K562 (cell line): Measurements from ENCODE around the gene OR5AR1. TPM values are rescaled to one million over a fixed set of nuclear protein-coding genes. Genes with fewer than 3 reads are reported as not detected.
"Not testable (repeated sequence)": the region's sequence is repeated elsewhere in the genome, so short reads cannot be mapped to it uniquely, and the experiment has no call there.

Experiments used
- ATAC-seq: fragments of 200-7000 bp; cut with Tn5 transposase; 3 replicates; pipeline ENCODE4 v1.9.1; 2020; ENCODE audit warnings: moderate library complexity
- BruUV-seq: library from RNA; stranded (reverse); fragments of 400-500 nt; replicated peaks from 2 replicates; lab custom pipeline; 2021; lab: Mats Ljungman, UMichigan
- CTCF ChIA-PET: fragments of 300-600 bp; formaldehyde crosslinking; extraction: SDS; loops from one replicate; lab custom pipeline; 2021; ENCODE audit warnings: low intra/inter-chr PET ratio; lab: Yijun Ruan, JAX
- POLR2A ChIA-PET: fragments of 300-600, 350-650 bp; sonication (Branson Sonifier 250); formaldehyde crosslinking; extraction: SDS; loops from one replicate; lab custom pipeline; 2021; ENCODE audit warnings: antibody characterized with exemption, inconsistent platforms; lab: Yijun Ruan, JAX
- DNase-seq, 4 experiments: peaks; one replicate each; pipeline versions ENCODE4 v3.0.0 to v3.0.0-alpha.2; 2011 to 2018; ENCODE audit warnings: low spot score in 3 of 4, mixed read lengths in 3 of 4; ENCODE audit errors: extremely low read depth in 1 of 4
- FAIRE-seq: peaks from 2 replicates; lab custom pipeline; 2011; peaks lifted over from hg19 to GRCh38; lab: Jason Lieb, UNC
- H2AFZ ChIP-seq: 2 replicates; pipeline ENCODE4 v1.6.0; 2011; ENCODE audit warnings: low read depth, low read length, control low read depth, inconsistent platforms
- H3K27ac ChIP-seq: fragments of 200-600 bp; 3 replicates; pipeline ENCODE4 v1.8.0; 2011; ENCODE audit warnings: low read depth, mild to moderate bottlenecking, control low read depth, inconsistent platforms, low read length, moderate library complexity, mixed read lengths; ENCODE audit errors: extremely low read depth
- H3K27me3 ChIP-seq, 2 experiments: fragments of 300-600 bp in 1 of 2; 2 replicates in 1 of 2; 3 replicates in 1 of 2; pipeline versions ENCODE4 v1.6.0 to v1.8.0; 2011; ENCODE audit warnings: inconsistent platforms in 2 of 2, low read length in 2 of 2, mild to moderate bottlenecking in 1 of 2, mixed read lengths in 1 of 2, moderate library complexity in 1 of 2; ENCODE audit not compliant: control insufficient read depth in 2 of 2, insufficient read depth in 2 of 2
- H3K36me3 ChIP-seq: fragments of 300-600 bp; 3 replicates; pipeline ENCODE4 v1.8.0; 2011; ENCODE audit warnings: mild to moderate bottlenecking, low read length, inconsistent platforms; ENCODE audit not compliant: control insufficient read depth, insufficient read depth
- H3K4me1 ChIP-seq, 2 experiments: fragments of 200-600 bp in 1 of 2; replicated peaks in 1 of 2; 2 replicates in 1 of 2; 3 replicates in 1 of 2; pipeline versions ENCODE4 v1.5.1 to v1.8.0; 2011; ENCODE audit warnings: inconsistent platforms in 2 of 2, low read length in 2 of 2, mild to moderate bottlenecking in 1 of 2, mixed read lengths in 1 of 2, moderate library complexity in 1 of 2; ENCODE audit not compliant: control insufficient read depth in 2 of 2, insufficient read depth in 2 of 2
- H3K4me2 ChIP-seq: 2 replicates; pipeline ENCODE4 v1.6.1; 2011; ENCODE audit warnings: low read length, control low read depth, inconsistent platforms, mixed read lengths; ENCODE audit not compliant: insufficient read depth
- H3K4me3 ChIP-seq: fragments of 200-600 bp; sonication (generic), shearing (Covaris generic); 2 replicates; pipeline ENCODE4 v1.5.1; 2016; ENCODE audit warnings: control low read depth, inconsistent platforms
- H3K79me2 ChIP-seq: fragments of 200-600 bp; 3 replicates; pipeline ENCODE4 v1.8.0; 2011; ENCODE audit warnings: low read length, inconsistent platforms; ENCODE audit not compliant: control insufficient read depth, insufficient read depth
- H3K9ac ChIP-seq, 2 experiments: 2 replicates each; pipeline versions ENCODE4 v1.6.0 to v1.6.1; 2011; ENCODE audit warnings: low read depth in 2 of 2, low read length in 2 of 2, control low read depth in 1 of 2, inconsistent platforms in 1 of 2, mild to moderate bottlenecking in 1 of 2, mixed read lengths in 1 of 2; ENCODE audit not compliant: insufficient read depth in 1 of 2
- H3K9me1 ChIP-seq: one replicate; pipeline ENCODE4 v1.6.0; 2011; ENCODE audit warnings: inconsistent platforms, mild to moderate bottlenecking, low read length, moderate library complexity; ENCODE audit not compliant: control insufficient read depth, insufficient read depth
- H3K9me3 ChIP-seq: replicated peaks from 2 replicates; pipeline ENCODE4 v1.5.1; 2011; ENCODE audit warnings: low read depth, low read length, inconsistent platforms; ENCODE audit not compliant: control insufficient read depth, insufficient read depth
- H4K20me1 ChIP-seq: replicated peaks from 2 replicates; pipeline ENCODE4 v1.6.1; 2011; ENCODE audit warnings: low read length, inconsistent platforms, mixed read lengths; ENCODE audit not compliant: control insufficient read depth, insufficient read depth
- C11orf30 ChIP-seq: fragments of 450-650 bp; IDR thresholded peaks from 2 replicates; pipeline ENCODE4 v1.6.1; 2016; ENCODE audit warnings: low read depth, mild to moderate bottlenecking
- DMBX1 ChIP-seq: fragments of 250-450 bp; sonication (Bioruptor Pico); IDR thresholded peaks from 2 replicates; pipeline ENCODE4 v1.8.0; 2022; ENCODE audit warnings: inconsistent platforms, mild to moderate bottlenecking, moderate library complexity, borderline replicate concordance
- EWSR1 ChIP-seq: fragments of 450-650 bp; IDR thresholded peaks from 2 replicates; pipeline ENCODE4 v1.6.1; 2018; ENCODE audit warnings: borderline replicate concordance, mild to moderate bottlenecking, low read depth, moderate library complexity; ENCODE audit not compliant: partially characterized antibody
- HIVEP1 ChIP-seq: fragments of 250-450 bp; sonication (Bioruptor Pico); IDR thresholded peaks from 2 replicates; pipeline ENCODE4 v1.4.0; 2020; ENCODE audit warnings: mild to moderate bottlenecking
- HNRNPLL ChIP-seq: fragments of 200-400 bp; formaldehyde crosslinking; IDR thresholded peaks from 2 replicates; pipeline ENCODE4 v1.6.1; 2017; ENCODE audit warnings: low read length, low read depth, mild to moderate bottlenecking; ENCODE audit not compliant: poor library complexity, severe bottlenecking
- KLF13 ChIP-seq: fragments of 450-650 bp; IDR thresholded peaks from 2 replicates; pipeline ENCODE4 v1.6.1; 2016; ENCODE audit warnings: missing genetic modification characterization, low read depth, mild to moderate bottlenecking, missing compliant biosample characterization, moderate library complexity, borderline replicate concordance
- NELFE ChIP-seq: IDR thresholded peaks from 2 replicates; pipeline ENCODE4 v1.6.1; 2011; ENCODE audit warnings: mild to moderate bottlenecking; ENCODE audit not compliant: insufficient read depth, insufficient read length
- NFYB ChIP-seq: IDR thresholded peaks from 2 replicates; pipeline ENCODE4 v1.6.1; 2011; ENCODE audit warnings: mild to moderate bottlenecking, moderate library complexity; ENCODE audit not compliant: insufficient read length; ENCODE audit errors: extremely low read depth
- NRF1 ChIP-seq, 2 experiments: fragments of 450-650 bp; IDR thresholded peaks in 1 of 2; conservative IDR thresholded peaks in 1 of 2; 2 replicates each; pipeline ENCODE4 v1.6.1; 2014; ENCODE audit warnings: mild to moderate bottlenecking in 2 of 2
- SLC30A9 ChIP-seq: fragments of 250-450 bp; sonication (Bioruptor Pico); IDR thresholded peaks from 2 replicates; pipeline ENCODE4 v1.8.0; 2022; ENCODE audit warnings: mild to moderate bottlenecking, moderate library complexity
- SRSF7 ChIP-seq: fragments of 200-400 bp; formaldehyde crosslinking; optimal IDR thresholded peaks from 2 replicates; pipeline ENCODE3; 2017; ENCODE audit warnings: mild to moderate bottlenecking, low read depth, low read length
- ZC3H8 ChIP-seq: fragments of 450-650 bp; IDR thresholded peaks from 2 replicates; pipeline ENCODE4 v1.6.1; 2017
- ZKSCAN3 ChIP-seq: fragments of 250-450 bp; sonication (Bioruptor Pico); IDR thresholded peaks from 2 replicates; pipeline ENCODE4 v1.4.0; 2020
- ZNF133 ChIP-seq: fragments of 250-450 bp; sonication (Bioruptor Pico); IDR thresholded peaks from 2 replicates; pipeline ENCODE4 v1.4.0; 2020; ENCODE audit warnings: mild to moderate bottlenecking
- ZNF217 ChIP-seq: sonication (generic); formaldehyde crosslinking; IDR thresholded peaks from 2 replicates; pipeline ENCODE4 v1.8.0; 2022; ENCODE audit warnings: mild to moderate bottlenecking, missing genetic modification reagents
- ZNF551 ChIP-seq: fragments of 250-450 bp; sonication (Bioruptor Pico); IDR thresholded peaks from 2 replicates; pipeline ENCODE4 v1.5.0; 2021; ENCODE audit warnings: mild to moderate bottlenecking, moderate library complexity
- WGBS: fragments of 100-300 bp; shearing (Covaris generic); methylation state at CpG from one replicate; pipeline ENCODE4 v1.1.6; 2016; ENCODE audit warnings: low coverage, mixed read lengths; ENCODE audit not compliant: insufficient coverage; ENCODE audit errors: missing lambda C conversion rate; 5-methylcytosine and 5-hydroxymethylcytosine counted together
- in situ Hi-C: fragments of 300-500 bp; cut with MboI; formaldehyde crosslinking; loops from 4 replicates; pipeline ENCODE4 v1.15.0; 2018; ENCODE audit warnings: inconsistent platforms, mixed read lengths
- intact Hi-C: fragments of 100-400 bp; cut with micrococcal nuclease; formaldehyde crosslinking; loops from 2 replicates; pipeline ENCODE4 v1.14.2; 2022
- polyA plus RNA-seq, 8 experiments: library from polyadenylated mRNA; depleted of rRNA in 4 of 8; stranded (reverse) in 5 of 8; unstranded in 3 of 8; fragments of >200 nt; fragmentation: Nextera tagmentation in 2 of 8; fragmentation: Illumina TruSeq in 1 of 8; extraction: Ambion mirVana in 2 of 8; extraction: Trizol in 1 of 8; gene quantifications; 2 replicates each; pipeline versions ENCODE4 v1.2.1 to v1.2.3, GENCODE V29; 2011 to 2014; ENCODE audit warnings: inconsistent platforms in 1 of 8, missing spikeins in 1 of 8
- total RNA-seq, 7 experiments: library from RNA; depleted of rRNA in 6 of 7; stranded (reverse); fragments of >200 nt in 6 of 7; fragmentation: Illumina TruSeq in 2 of 7; extraction: Trizol in 2 of 7; gene quantifications; 2 replicates each; pipeline versions ENCODE4 v1.2.1 to v1.2.3, GENCODE V29; 2011 to 2021; ENCODE audit warnings: low replicate concordance in 1 of 7

The OR5AR1 gene
- total and polyA plus RNA-seq, 9 of the 15 experiments (the other 6 are each of a cell fraction or from before 2014, with no cell fraction given) = not detected

- H3K4me1 ChIP-seq, H3K9ac ChIP-seq, H2AFZ ChIP-seq, H3K79me2 ChIP-seq, POLR2A ChIA-PET, FAIRE-seq, H3K27ac ChIP-seq, H3K27me3 ChIP-seq, DNase-seq, H3K9me1 ChIP-seq, intact Hi-C loops, in situ Hi-C loops, ATAC-seq, BruUV-seq, H3K36me3 ChIP-seq, CTCF ChIA-PET, H4K20me1 ChIP-seq, H3K9me3 ChIP-seq, H3K4me3 ChIP-seq, H3K4me2 ChIP-seq: not testable (repeated sequence)
- 0% methylated on average over 3 of the region's 3 CpGs for WGBS
Observed at GRCh38 chr11:56691179-56691578, 27.7 kb downstream of the OR5AR1 start.

DNA sequence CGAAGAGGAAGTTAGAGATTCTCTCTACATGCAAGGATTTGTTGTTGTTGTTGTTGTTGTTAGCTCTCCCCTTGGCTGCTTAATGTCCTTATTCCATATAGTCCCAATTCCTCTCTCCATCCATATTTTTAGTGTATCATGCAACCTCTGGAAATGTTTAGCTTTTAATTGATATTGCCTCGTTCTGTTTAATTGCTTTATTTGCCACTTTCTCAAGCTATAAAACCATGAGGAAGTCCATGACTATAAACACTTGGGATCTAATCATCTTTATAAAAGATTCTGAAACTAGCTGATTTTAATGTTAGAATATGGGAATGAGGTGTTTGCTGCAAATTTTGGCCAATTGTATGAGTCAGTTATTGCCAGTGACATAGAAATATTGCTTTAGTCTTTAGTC, 29.9 kb downstream of the OR5AR1 start:
- Histone ChIP-seq H3K4me3 (no peak overlapping the region), H3K9me3 (no peaks in the 10 kb centered on the region), H3K9ac (no peak overlapping the region), H3K27me3 (no peaks in the 10 kb centered on the region), H3K79me2 (no peaks in the 10 kb centered on the region), H2AFZ (no peak overlapping the region), H3K9me1 (no peaks in the 10 kb centered on the region), H3K4me1 (no peaks in the 10 kb centered on the region), H4K20me1 (no peaks in the 10 kb centered on the region), H3K4me2 (no peak overlapping the region), H3K27ac (no peak overlapping the region), H3K36me3 (no peaks in the 10 kb centered on the region)
- DNase-seq (no peak), FAIRE-seq (no peak), ATAC-seq (no peak)
- in situ Hi-C loops = no loop called here
- WGBS = 0% methylated on average over 2 of the region's 2 CpGs
- intact Hi-C loops = no loop called here
- POLR2A ChIA-PET = no interaction called here
- CTCF ChIA-PET = no interaction called here
- no TSS peak for BruUV-seq
- TF ChIP-seq SRSF7 (no peak), KLF13 (no peak), ZKSCAN3 (CRISPR knock-in tag) (no peak), NRF1 (conservative IDR thresholded peaks at IDR 0.05 in 1 of 2, IDR thresholded peaks at IDR 0.05 in 1 of 2) (no peak), ZNF551 (CRISPR knock-in tag) (no peak), C11orf30 (no peak), ZNF217 (no peak), HNRNPLL (no peak), NELFE (no peak), HIVEP1 (no peak), DMBX1 (CRISPR knock-in tag) (no peak), SLC30A9 (no peak), ZC3H8 (no peak), EWSR1 (no peak), ZNF133 (CRISPR knock-in tag) (no peak), NFYB (no peak)
